Fibroblast of lung (primary cell): ENCODE measurements around the gene SDK1. TPM values are rescaled to one million over a fixed set of nuclear protein-coding genes. Genes with fewer than 3 reads are reported as not detected.
A peak's percentile ranks its signal among the peaks of the same experiment; 100 is the strongest.

Experiments used
- DNase-seq, 2 donors: peaks; one replicate each; pipeline versions ENCODE4 v3.0.0 to v3.0.0-alpha.2; 2010; ENCODE audit warnings: low read depth in 2 of 2
- H2AFZ ChIP-seq: 2 replicates; pipeline ENCODE4 v1.5.1; 2012; ENCODE audit warnings: low read length, control low read depth, inconsistent platforms
- H3K27ac ChIP-seq: 2 replicates; pipeline ENCODE4 v1.5.1; 2011; ENCODE audit warnings: low read length, control low read depth; ENCODE audit not compliant: insufficient read depth
- H3K27me3 ChIP-seq: 2 replicates; pipeline ENCODE4 v1.5.1; 2011; ENCODE audit warnings: mild to moderate bottlenecking, low read length; ENCODE audit not compliant: control insufficient read depth, insufficient read depth
- H3K36me3 ChIP-seq: 2 replicates; pipeline ENCODE4 v1.5.1; 2011; ENCODE audit warnings: low read length; ENCODE audit not compliant: control insufficient read depth, insufficient read depth
- H3K4me1 ChIP-seq: 2 replicates; pipeline ENCODE4 v1.5.1; 2011; ENCODE audit warnings: low read length; ENCODE audit not compliant: control insufficient read depth, insufficient read depth; ENCODE audit errors: extremely low read depth
- H3K4me2 ChIP-seq: 2 replicates; pipeline ENCODE4 v1.5.1; 2011; ENCODE audit warnings: low read length, control low read depth; ENCODE audit not compliant: insufficient read depth; ENCODE audit errors: extremely low read depth
- H3K4me3 ChIP-seq, 4 experiments: fragments of 200-600 bp in 1 of 4; sonication (generic) in 1 of 4; replicated peaks in 1 of 4; 2 replicates each; pipeline ENCODE4 v1.5.1; 2011 to 2016; ENCODE audit warnings: low read length in 4 of 4, low read depth in 3 of 4, mild to moderate bottlenecking in 3 of 4, control low read depth in 2 of 4, inconsistent platforms in 1 of 4, mixed read lengths in 1 of 4; ENCODE audit not compliant: insufficient read depth in 1 of 4; ENCODE audit errors: control extremely low read depth in 1 of 4
- H3K79me2 ChIP-seq: 2 replicates; pipeline ENCODE4 v1.5.1; 2012; ENCODE audit warnings: mild to moderate bottlenecking, low read length, inconsistent platforms; ENCODE audit not compliant: control insufficient read depth, insufficient read depth
- H3K9ac ChIP-seq: 2 replicates; pipeline ENCODE4 v1.5.1; 2011; ENCODE audit warnings: mild to moderate bottlenecking, low read length, control low read depth; ENCODE audit not compliant: insufficient read depth
- H3K9me3 ChIP-seq: 2 replicates; pipeline ENCODE4 v1.5.1; 2012; ENCODE audit warnings: low read depth, low read length; ENCODE audit not compliant: control insufficient read depth, insufficient read depth
- H4K20me1 ChIP-seq: 2 replicates; pipeline ENCODE4 v1.5.1; 2011; ENCODE audit warnings: low read length; ENCODE audit not compliant: control insufficient read depth, insufficient read depth; ENCODE audit errors: extremely low read depth
- CTCF ChIP-seq, 2 donors: IDR thresholded peaks in 1 of 2; conservative IDR thresholded peaks in 1 of 2; 1 replicate in 1 of 2; 2 replicates in 1 of 2; pipeline ENCODE4 v1.5.1; 2011 to 2012; ENCODE audit warnings: low read length in 2 of 2, control low read depth in 1 of 2, inconsistent platforms in 1 of 2, low read depth in 1 of 2, mild to moderate bottlenecking in 1 of 2
- EZH2 ChIP-seq: IDR thresholded peaks from 2 replicates; pipeline ENCODE4 v1.5.1; 2012; ENCODE audit warnings: low read length, control low read depth, mild to moderate bottlenecking; ENCODE audit errors: missing control alignments
- polyA plus RNA-seq, 2 donors: library from polyadenylated mRNA; depleted of rRNA in 1 of 2; stranded (reverse) in 1 of 2; unstranded in 1 of 2; fragments of >200 nt; gene quantifications; 2 replicates each; pipeline ENCODE4 v1.2.1, GENCODE V29; 2011 to 2012; ENCODE audit warnings: missing spikeins in 1 of 2
- total RNA-seq: library from RNA; depleted of rRNA; stranded (reverse); fragments of >200 nt; gene quantifications from 2 replicates; pipeline ENCODE4 v1.2.1, GENCODE V29; 2014

The SDK1 gene
- total and polyA plus RNA-seq, 2 donors (not counting 1 experiment from before 2014, with no cell fraction given), result 1.0 to 8.6 TPM

- no peak for DNase-seq
- Histone ChIP-seq H2AFZ (no peak overlapping the region), H3K4me1 (no peaks in the 10 kb centered on the region), H3K27me3 (no peaks in the 10 kb centered on the region), H4K20me1 (no peaks in the 10 kb centered on the region), H3K4me2 (no peak overlapping the region), H3K79me2 (no peaks in the 10 kb centered on the region), H3K4me3 (no peak overlapping the region), H3K27ac (no peak overlapping the region), H3K9me3 (no peaks in the 10 kb centered on the region), H3K36me3 (no peaks in the 10 kb centered on the region), H3K9ac (no peak overlapping the region)
- TF ChIP-seq EZH2 (no peak), CTCF (conservative IDR thresholded peaks at IDR 0.05 in 1 of 2, IDR thresholded peaks at IDR 0.05 in 1 of 2; ENCODE audit: low read depth in 1 of 2, low read length in 2 of 2) (no peak)
Measured at GRCh38 chr7:4168041-4168440, 867.0 kb downstream of the SDK1 start.

DNA sequence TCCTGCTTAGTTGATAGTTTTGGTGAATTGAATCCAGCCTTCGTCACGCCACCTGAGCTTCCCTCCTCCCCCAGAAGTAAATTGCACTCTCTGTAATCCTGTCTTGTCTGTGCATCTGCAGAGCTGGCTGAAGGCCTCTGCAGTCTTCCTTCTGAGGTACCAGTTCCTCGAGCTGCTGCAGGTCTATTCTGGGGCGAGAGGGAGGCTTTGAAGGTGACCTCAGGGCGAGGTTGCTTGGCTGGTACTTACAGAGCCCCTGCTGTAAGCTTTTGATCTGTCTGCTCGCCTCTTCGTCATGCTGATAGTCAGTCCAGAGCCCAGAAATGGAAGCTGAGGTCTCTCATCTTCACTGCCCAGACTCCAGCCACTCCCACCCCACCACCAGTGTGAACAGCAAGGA, 867.5 kb downstream of the SDK1 start:
- Histone ChIP-seq H4K20me1 (no peaks in the 10 kb centered on the region), H3K27ac (no peak overlapping the region), H3K27me3 (no peaks in the 10 kb centered on the region), H3K4me3 (no peak overlapping the region), H3K9me3 (no peaks in the 10 kb centered on the region), H3K9ac (no peak overlapping the region), H2AFZ (no peak overlapping the region), H3K79me2 (no peaks in the 10 kb centered on the region), H3K4me2 (no peak overlapping the region), H3K4me1 (no peaks in the 10 kb centered on the region), H3K36me3 (no peaks in the 10 kb centered on the region)
- TF ChIP-seq CTCF (conservative IDR thresholded peaks at IDR 0.05 in 1 of 2, IDR thresholded peaks at IDR 0.05 in 1 of 2; ENCODE audit: low read depth in 1 of 2, low read length in 2 of 2) (no peak), EZH2 (no peak)
- DNase-seq, result no peak

- H3K4me1 ChIP-seq, result no peaks in the 10 kb centered on the region
- no peaks in the 10 kb centered on the region for H3K27me3 ChIP-seq
- no peak overlapping the region for H3K9ac ChIP-seq
- no peaks in the 10 kb centered on the region for H3K9me3 ChIP-seq
- H4K20me1 ChIP-seq, result no peaks in the 10 kb centered on the region
- H3K36me3 ChIP-seq, result no peaks in the 10 kb centered on the region
- no peaks in the 10 kb centered on the region for H3K79me2 ChIP-seq
- no peak overlapping the region for H3K27ac ChIP-seq
- DNase-seq, result peak in 1 of 2 donors; percentile 1
- no peak overlapping the region for H3K4me3 ChIP-seq
- H3K4me2 ChIP-seq, result no peak overlapping the region
- no peak for TF ChIP-seq EZH2
- no peak for TF ChIP-seq CTCF (conservative IDR thresholded peaks at IDR 0.05 in 1 of 2, IDR thresholded peaks at IDR 0.05 in 1 of 2; ENCODE audit: low read depth in 1 of 2, low read length in 2 of 2)
- H2AFZ ChIP-seq, result no peak overlapping the region
Measured at GRCh38 chr7:4169455-4169854, 868.4 kb downstream of the SDK1 start.
